Parathyroid adenoma (tissue), 2 donors: ENCODE results near the gene PPP5C.
"Not testable (repeated sequence)": the region's sequence is repeated elsewhere in the genome, so short reads cannot be mapped to it uniquely, and the experiment has no call there.

Source experiments
- H2AFZ ChIP-seq: fragments of 300-600 bp; sonication (generic); one replicate; pipeline ENCODE4 v1.7.0; 2017; ENCODE audit warnings: antibody characterized with exemption, mild to moderate bottlenecking
- H3K27ac ChIP-seq: fragments of 300-600 bp; sonication (generic); one replicate; pipeline ENCODE4 v1.7.0; 2017
- H3K27me3 ChIP-seq: fragments of 300-600 bp; sonication (generic); one replicate; pipeline ENCODE4 v1.7.0; 2017; ENCODE audit warnings: low read length; ENCODE audit not compliant: control insufficient read depth, insufficient read depth
- H3K36me3 ChIP-seq: fragments of 300-600 bp; sonication (generic); one replicate; pipeline ENCODE4 v1.7.0; 2017; ENCODE audit warnings: low read length; ENCODE audit not compliant: control insufficient read depth, insufficient read depth
- H3K4me1 ChIP-seq: fragments of 300-600 bp; sonication (generic); one replicate; pipeline ENCODE4 v1.7.0; 2017; ENCODE audit warnings: control low read depth
- H3K4me2 ChIP-seq: fragments of 300-600 bp; sonication (generic); one replicate; pipeline ENCODE4 v1.7.0; 2017; ENCODE audit warnings: low read length
- H3K4me3 ChIP-seq: fragments of 300-600 bp; sonication (generic); one replicate; pipeline ENCODE4 v1.7.0; 2017; ENCODE audit warnings: low read depth, low read length
- H3K79me2 ChIP-seq: fragments of 300-600 bp; sonication (generic); one replicate; pipeline ENCODE4 v1.7.0; 2017; ENCODE audit warnings: control low read depth
- H3K9ac ChIP-seq: fragments of 300-600 bp; sonication (generic); one replicate; pipeline ENCODE4 v1.7.0; 2017; ENCODE audit warnings: mild to moderate bottlenecking
- H3K9me3 ChIP-seq: fragments of 300-600 bp; sonication (generic); one replicate; pipeline ENCODE4 v1.7.0; 2017; ENCODE audit warnings: low read length; ENCODE audit not compliant: control insufficient read depth
- CTCF ChIP-seq: fragments of 300-600 bp; sonication (generic); IDR thresholded peaks from one replicate; pipeline ENCODE4 v1.7.0; 2017; ENCODE audit warnings: antibody characterized with exemption, mild to moderate bottlenecking
- donor health status: primary hyperparathyroidism.

The PPP5C gene

GRCh38 chr19:46411088-46411924 is 64.4 kb downstream of the PPP5C start:
- H3K4me2 ChIP-seq = peak overlapping the region; percentile 99
- H3K4me1 ChIP-seq = peaks cover 10% of the 10 kb centered on the region
- H3K27ac ChIP-seq = no peak overlapping the region
- no peaks in the 10 kb centered on the region for H3K9me3 ChIP-seq
- no peak for TF ChIP-seq CTCF
- no peaks in the 10 kb centered on the region for H3K79me2 ChIP-seq
- no peaks in the 10 kb centered on the region for H3K36me3 ChIP-seq
- no peaks in the 10 kb centered on the region for H3K27me3 ChIP-seq
- H3K4me3 ChIP-seq = peak overlapping the region; percentile 95
- H3K9ac ChIP-seq = no peak overlapping the region
- H2AFZ ChIP-seq = no peak overlapping the region

- H3K9ac ChIP-seq = no peak overlapping the region
Measured at GRCh38 chr19:46411925-46412649, 65.2 kb downstream of the PPP5C start.

GRCh38 chr19:46412650-46413261 is 65.9 kb downstream of the PPP5C start:
- peak overlapping the region; percentile 95 for H3K4me3 ChIP-seq
- no peak overlapping the region for H3K9ac ChIP-seq
- TF ChIP-seq CTCF = no peak
- H3K4me2 ChIP-seq = peak overlapping the region; percentile 99
- H3K27ac ChIP-seq = peak overlapping the region; percentile 41
- H3K27me3 ChIP-seq = no peaks in the 10 kb centered on the region
- peak overlapping the region; percentile 81 for H2AFZ ChIP-seq
- peaks cover 10% of the 10 kb centered on the region for H3K4me1 ChIP-seq
- H3K36me3 ChIP-seq = no peaks in the 10 kb centered on the region
- no peaks in the 10 kb centered on the region for H3K79me2 ChIP-seq
- H3K9me3 ChIP-seq = no peaks in the 10 kb centered on the region

More at GRCh38 chr19:46411925-46412649, 65.2 kb downstream of the PPP5C start:
- H3K4me3 ChIP-seq = peak overlapping the region; percentile 95
- H3K36me3 ChIP-seq = no peaks in the 10 kb centered on the region
- peaks cover 10% of the 10 kb centered on the region for H3K4me1 ChIP-seq
- peak overlapping the region; percentile 81 for H2AFZ ChIP-seq
- no peaks in the 10 kb centered on the region for H3K9me3 ChIP-seq
- H3K27ac ChIP-seq = no peak overlapping the region
- no peaks in the 10 kb centered on the region for H3K27me3 ChIP-seq
- H3K79me2 ChIP-seq = no peaks in the 10 kb centered on the region
- peak overlapping the region; percentile 99 for H3K4me2 ChIP-seq
- TF ChIP-seq CTCF = no peak

GRCh38 chr19:46413262-46414031 is 66.6 kb downstream of the PPP5C start, which contains the start of gene CCDC8:
Gene CCDC8 (minus strand): TSS chr19:46413564. CDS start chr19:46412810, 754 bp downstream.
- Histone ChIP-seq H3K4me1 (peaks cover 10% of the 10 kb centered on the region), H2AFZ (peak within 1 kb of the TSS; percentile 81), H3K4me3 (peak within 1 kb of the TSS; percentile 95), H3K36me3 (no peaks in the 10 kb centered on the region), H3K79me2 (no peaks in the 10 kb centered on the region), H3K4me2 (peak within 1 kb of the TSS; percentile 99), H3K27me3 (no peaks in the 10 kb centered on the region), H3K9ac (no peak within 1 kb of the TSS), H3K9me3 (no peaks in the 10 kb centered on the region), H3K27ac (peak within 1 kb of the TSS; percentile 52)
- TF ChIP-seq CTCF = no peak

- not testable (repeated sequence) for H3K4me1 ChIP-seq, H3K4me2 ChIP-seq, H3K27ac ChIP-seq, H3K9me3 ChIP-seq, H3K36me3 ChIP-seq, H2AFZ ChIP-seq, H3K79me2 ChIP-seq, H3K27me3 ChIP-seq, H3K4me3 ChIP-seq, H3K9ac ChIP-seq
Measured at GRCh38 chr19:46414899-46415298, 68.0 kb downstream of the PPP5C start.

- not testable (repeated sequence) for H3K27me3 ChIP-seq, H3K9ac ChIP-seq
Measured at GRCh38 chr19:46415804-46416709, 69.2 kb downstream of the PPP5C start.

More at GRCh38 chr19:46415804-46416709, 69.2 kb downstream of the PPP5C start:
- H3K9me3 ChIP-seq, H3K4me1 ChIP-seq, H3K36me3 ChIP-seq, H3K79me2 ChIP-seq: not testable (repeated sequence)
- Histone ChIP-seq H3K4me3 (peak overlapping the region; percentile 41), H2AFZ (peak overlapping the region; percentile 65), H3K4me2 (peak overlapping the region; percentile 64), H3K27ac (peak overlapping the region; percentile 71)
